ENCODE measurements around the gene PIGK.
"Not testable (repeated sequence)": the region's sequence is repeated elsewhere in the genome, so short reads cannot be mapped to it uniquely, and the experiment has no call there.

The PIGK gene

DNA sequence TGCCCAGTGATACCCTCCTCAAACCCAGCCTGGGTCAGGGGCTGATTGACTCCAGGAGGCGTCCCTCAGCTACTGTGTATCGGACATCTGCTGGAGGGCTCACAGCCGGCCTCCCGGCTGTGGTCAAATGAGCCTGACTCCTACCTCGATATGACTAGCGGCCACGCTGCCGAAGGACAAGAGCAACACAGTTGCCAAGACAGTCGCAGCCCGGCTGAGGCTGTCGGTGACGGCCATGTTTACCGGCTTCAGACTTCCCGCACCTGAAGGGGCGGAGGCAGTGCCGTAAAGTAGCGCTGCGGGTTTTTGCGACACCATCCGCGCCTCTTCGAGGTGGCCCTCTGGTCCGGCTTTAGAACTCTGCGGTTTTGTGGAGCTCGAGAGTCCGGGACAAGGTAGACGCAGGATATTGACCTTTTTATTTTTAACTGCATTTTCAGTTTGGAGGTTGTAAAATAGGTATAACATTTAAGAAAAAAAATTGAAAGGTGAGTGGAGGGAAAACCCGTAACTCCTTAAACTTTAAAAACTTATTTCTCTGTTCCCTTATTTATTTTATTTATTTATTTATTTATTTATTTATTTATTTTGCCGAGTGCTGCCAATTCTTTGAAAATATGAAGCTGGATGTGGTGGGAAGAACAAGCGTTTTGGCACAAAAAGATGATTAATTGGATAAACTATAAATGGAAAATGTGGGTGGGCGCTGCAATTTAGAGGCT is at the start of gene PIGK:
TSS of gene PIGK (minus strand) at position 265 of the 722 bp plus-strand sequence. CDS start at position 237, 28 bp downstream.
- DNase-seq, result peak; percentile 88 to 91

DNA sequence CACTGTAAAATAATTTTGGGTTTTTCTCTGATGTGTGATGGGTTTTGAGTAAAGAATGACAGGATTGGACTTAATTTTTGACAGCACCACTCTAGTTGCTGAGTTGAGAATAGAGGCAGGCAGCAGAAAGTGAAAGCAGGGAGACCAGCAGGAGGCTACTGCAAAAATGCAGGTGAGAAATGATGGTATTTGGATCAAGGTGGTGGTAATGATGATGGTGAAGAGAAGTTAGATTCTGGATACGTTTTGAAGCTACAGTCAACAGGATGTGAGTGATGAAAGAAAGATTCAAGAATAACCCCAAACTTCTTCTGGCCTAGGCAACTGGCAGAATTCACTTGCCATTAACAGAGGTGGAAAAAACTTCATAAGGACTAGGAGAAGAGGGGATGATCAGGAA is 47.8 kb upstream of the PIGK start:
- DNase-seq, result no peak

DNA sequence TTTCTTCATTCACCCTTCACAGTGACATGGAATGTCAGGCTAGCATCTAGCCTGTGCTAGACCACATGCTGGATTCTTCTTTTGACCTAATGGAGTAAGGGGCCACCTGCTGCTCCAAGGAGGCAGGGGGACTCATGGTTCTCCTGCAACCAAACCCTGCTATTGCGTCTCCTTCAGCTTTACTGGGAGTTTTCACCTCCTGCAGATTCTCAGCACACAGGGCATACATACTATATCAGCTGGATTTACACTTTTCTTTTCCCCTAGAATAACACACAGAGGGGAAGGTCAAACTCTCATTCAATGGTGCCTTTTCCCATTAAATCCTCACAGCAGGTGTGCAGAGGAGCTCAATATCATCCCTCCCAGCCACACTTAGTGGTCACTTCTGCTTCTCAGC is 46.0 kb upstream of the PIGK start:
- no peak for DNase-seq

DNA sequence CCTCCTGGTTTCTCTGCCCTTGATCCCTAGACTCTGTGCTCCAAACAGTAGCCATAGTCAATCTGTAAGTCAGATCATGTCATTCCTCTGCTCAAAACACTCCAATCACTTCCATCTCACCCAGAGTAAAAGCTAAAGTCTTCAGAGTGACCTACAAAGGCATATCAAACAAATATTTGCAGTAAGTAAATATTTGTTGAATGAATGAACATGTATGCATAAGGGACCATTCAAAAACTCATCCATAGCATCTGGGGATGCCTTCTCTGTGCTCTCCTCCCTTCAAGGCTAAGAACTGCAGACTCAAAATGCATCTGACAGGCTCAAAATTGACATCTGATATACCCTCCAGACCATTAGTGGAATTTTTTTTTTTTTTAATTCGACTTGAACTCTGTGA is 44.5 kb upstream of the PIGK start:
- DNase-seq, result no peak

DNA sequence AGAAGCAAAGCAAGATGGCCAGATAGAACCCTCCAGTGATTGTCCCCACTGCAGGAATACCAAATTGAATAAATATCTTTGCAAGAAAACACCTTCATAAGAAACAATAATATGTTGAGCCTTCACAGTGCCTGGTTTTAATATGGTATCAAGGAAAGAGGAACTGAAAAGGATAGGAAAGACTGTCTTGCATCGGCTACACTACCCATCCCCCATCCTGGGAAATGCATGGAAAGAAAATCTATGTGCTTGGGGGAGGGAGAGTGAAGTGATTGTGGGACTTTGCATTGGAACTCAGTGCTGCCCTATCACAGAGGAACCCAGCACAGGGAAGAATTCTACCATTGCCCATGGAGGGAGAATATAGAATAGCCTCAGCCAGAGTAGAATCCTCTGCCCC is 34.0 kb upstream of the PIGK start:
- no peak for DNase-seq

DNA sequence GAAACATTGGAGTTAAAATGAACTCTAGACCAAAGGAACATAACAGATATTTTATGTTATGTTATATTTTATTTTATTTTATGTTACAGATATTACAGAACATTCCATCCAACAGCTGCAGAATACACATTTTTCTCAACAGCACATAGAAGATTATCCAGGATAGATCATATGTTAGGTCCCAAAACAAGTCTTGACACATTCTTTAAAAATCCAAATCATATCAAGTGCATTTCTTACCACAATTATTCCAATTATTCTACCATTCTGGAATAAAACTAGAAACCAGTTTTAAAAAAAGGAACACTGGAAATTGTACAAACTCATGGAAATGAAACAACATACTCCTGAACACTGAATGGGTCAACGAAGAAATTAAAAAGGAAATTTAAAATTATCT is 30.9 kb upstream of the PIGK start:
- DNase-seq, result no peak

DNA sequence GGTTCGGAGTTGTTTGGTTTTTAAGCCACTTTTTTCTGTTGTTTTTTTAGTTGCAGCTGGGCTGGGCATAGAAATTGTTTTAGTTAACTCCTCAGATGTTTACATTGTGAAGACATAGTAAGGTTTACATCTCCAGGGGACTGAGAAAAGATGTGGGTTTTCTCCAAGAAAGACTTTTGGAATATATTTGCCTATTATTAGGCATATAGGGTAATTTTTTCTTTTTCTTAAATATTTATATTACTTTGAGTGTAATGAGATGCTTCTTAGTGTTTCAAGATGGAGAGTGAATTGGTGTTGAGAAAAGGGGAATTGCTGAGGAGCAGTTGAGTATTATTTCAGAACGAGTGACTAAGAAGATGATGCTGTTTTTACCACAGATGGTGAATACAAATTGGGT is 26.6 kb upstream of the PIGK start:
- no peak for DNase-seq

DNA sequence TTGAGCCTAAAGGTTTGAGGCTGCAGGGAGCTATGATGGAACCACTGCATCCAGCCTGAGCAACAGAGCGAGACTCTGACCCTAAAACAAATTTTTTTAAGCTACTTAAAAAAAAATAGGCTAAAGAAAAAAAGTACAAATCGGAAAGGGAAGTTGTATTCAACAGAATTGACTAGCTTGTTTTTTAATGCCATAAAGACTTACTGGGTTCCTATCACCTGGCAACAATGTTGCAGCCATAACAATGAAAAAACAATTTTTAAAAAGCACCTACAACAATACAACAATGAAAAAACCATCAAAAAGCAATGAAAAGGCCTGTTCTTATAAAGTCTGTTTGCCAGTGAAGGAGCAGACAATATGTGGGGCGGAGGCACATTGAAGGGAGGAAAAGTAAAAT is 20.1 kb upstream of the PIGK start:
- DNase-seq, result no peak

DNA sequence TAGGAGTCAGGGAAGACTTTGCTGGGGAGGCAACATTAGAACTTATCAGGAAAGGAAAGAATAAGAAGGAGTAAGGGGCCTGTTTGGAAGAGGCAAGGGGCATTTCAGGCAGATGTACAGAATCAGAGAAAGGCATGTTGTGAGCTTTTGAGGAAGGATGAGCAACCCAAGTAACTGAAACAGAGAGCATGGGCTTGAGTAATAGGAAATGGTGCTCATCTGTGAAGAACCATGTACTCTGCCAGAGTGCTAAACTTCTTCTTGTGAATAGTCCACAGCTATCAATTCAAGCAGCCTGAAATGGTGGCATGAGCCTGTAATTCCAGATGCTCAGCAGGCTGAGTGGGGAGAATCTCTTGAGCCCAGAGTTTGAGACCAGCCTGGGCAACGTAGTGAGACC is 19.2 kb upstream of the PIGK start:
- DNase-seq, result no peak

DNA sequence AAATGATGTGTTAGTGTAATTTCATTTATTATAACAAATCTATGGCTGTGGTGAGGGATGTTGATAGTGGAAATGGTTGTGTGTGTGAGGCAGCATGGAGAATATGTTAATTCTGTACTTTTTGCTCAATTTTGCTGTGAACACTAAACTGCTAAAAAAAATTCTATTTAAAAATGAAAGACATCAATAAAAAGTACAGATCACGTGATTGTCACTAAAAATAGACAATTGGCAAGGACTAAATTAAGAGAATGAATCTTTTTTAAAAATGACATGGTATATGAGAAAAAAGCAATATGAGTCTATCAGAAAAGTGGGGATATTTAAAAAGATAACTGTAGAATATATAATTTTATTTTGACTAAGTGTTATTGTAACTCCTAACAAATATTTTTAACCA is 15.7 kb upstream of the PIGK start:
- no peak for DNase-seq

DNA sequence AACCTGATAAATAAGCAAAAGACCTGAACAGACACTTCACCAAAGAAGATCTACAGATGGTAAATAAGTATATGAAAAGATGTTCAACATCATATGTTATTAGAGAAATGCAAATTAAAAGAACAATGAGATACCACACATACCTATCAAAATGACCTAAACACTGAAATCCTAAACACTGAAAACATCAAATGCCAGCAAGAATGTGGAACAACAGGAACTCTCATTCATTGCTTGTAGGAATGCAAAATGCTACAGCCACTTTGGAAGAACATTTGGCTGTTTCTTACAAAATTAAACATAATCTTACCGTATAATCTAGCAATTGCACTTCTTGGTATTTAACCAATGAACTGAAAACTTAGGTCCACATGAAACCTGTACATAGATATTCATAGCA is 14.9 kb upstream of the PIGK start:
- DNase-seq, result no peak

DNA sequence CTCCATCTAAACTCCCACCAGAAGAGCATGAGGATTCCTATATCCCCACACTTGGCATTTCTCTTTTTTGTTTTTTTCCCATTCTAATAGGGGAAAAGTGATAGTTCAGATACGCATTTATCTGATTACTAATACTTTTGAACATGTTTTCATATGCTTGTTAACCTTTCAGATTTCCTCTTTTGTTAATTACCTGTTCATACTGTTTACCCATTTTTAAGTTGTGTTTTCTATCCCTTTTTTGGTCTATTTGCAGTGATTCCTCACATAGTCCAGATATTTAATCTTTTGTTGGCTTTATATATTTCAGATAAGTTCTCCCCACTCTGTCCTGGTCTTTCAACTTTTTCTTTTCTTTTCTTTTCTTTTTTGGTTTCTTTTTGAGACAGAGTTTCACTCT is 13.6 kb upstream of the PIGK start:
- no peak for DNase-seq

DNA sequence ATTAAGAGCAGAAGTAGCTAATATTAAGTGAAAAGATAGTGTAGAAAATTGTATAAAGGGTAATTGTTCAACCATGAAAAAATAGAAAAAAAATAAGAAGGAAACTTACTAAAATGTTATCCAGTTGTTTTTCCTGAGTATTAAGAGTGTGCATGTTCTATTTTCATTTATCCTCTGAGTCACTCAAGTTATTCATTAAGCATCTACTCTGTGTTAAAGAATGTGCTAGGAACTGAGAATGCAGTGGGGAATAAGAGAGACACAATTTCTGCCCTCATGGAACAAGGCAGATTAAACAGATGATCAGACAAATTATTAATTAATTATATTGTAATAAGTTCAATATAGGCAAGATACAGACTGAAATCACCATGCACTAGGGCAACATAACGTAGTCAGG is 10.8 kb upstream of the PIGK start:
- DNase-seq, result no peak

DNA sequence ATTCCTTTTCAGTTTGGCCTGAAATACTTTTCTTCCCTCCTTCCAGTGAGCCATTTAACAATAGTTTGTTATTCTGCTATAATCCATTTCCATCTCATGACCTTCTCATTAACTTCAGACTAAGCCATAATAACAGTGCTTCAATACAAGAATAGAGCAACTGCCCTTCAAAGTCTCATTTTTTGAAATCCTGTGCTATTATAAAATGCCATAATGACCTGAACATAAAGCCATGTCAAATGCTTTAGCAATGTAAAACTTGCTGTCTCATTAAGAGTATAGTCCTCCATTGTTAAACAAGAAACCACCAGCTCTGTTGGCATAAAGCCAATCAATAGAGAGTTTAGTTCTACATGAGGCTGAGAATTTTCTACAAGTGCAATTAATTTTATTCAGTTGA is 9.6 kb upstream of the PIGK start:
- no peak for DNase-seq

DNA sequence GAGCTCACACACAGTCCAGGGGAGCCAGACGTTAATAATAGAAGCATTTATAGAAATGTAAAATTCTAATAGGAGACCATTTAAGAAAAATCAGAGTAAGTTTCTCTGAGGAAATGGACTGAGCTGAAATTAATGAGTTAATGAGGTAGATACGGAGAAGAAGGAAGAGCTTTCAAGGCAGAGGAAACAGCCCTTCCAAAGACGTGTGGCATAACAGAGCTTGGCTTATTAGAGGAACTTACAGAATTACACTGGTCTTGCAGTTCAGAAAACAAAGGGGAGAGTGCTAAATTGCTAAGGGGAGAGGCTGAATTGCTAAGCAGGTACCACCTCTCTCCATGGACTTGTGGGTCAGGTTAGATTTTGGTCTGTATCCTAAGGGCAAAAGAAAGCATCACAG is 8.2 kb upstream of the PIGK start:
- DNase-seq, result no peak

DNA sequence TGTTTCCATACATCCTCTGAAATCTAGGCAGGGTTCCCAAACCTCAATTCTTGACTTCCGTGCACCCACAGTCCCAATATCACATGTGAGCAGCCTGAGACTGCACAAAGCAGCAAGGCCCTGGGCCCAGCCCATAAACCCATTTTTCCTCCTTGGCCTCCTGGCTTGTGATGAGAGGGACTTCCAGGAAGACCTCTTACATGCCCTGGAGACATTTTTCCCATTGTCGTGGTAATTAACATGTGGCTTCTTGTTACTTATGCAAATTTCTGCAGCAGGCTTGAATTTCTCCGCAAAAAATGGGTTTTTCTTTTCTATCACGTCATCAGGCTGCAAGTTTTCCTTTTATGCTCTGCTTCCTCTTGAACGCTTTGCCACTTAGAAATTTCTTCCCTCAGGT is 3.3 kb upstream of the PIGK start:
- no peak for DNase-seq

DNA sequence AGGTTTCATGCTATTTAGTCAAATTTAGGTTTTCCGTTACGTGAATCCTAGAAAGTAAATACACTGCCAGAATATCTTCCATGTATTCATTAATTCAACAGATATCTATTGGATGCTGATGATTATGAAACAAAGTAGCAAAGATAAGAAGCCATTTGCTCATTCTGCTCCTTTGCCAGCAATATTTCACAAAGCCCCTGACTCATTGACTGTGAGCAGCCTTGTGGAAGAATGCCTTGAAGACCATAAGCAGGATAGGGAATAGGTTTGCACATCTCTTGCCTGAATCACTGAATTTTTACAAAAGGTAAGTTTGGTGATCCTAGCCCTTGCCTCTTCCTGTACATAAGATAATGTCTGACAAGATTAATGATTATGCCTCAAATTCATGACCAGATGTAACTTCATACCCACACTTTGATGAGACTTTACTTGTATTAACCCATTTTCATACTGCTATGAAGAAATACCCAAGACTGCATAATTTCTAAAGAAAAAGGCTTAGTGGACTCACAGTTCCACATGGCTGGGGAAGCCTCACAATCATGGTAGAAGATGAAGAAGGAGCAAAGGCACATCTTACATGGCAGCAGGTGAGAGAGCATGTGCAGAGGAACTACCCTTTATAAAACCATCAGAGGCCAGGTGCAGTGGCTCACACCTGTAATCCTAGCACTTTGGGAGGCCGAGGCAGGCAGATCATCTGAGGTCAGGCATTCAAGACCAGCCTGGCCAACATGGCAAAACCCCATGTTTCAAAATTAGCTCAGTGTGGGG is 1.6 kb upstream of the PIGK start:
- DNase-seq, result no peak

DNA sequence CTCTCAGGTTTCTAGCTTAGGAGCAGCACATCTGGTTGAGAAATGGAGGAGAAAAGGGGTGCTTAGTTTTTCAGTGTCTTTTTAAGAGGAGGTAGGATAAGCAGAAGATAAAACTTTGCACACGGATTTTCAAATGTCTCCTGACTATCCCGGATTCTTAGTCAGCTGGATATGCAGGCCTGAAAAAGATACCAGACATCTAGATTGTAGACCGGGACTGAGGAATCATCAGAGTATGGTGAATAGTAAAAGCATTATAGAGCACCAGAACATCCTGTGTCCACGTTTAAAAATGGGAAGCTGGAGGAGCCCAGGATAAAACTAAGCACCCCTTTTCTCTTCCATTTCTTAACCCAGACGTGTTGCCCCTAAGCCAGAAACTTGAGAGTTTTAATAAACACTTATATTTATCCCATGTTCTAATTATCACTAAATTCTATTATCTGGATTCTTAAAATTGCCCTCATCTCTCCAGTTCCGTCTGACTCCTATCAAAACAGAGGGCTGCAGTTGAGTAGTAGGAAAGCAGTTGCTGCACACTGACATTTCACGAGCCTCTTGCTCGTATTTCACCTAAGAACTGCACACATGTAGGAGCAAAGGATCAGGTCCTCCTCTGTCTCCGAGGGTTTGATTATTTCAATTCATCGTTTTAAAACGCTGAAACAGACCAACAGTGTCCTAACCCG is 609 bp downstream of the PIGK start:
- no peak for DNase-seq

DNA sequence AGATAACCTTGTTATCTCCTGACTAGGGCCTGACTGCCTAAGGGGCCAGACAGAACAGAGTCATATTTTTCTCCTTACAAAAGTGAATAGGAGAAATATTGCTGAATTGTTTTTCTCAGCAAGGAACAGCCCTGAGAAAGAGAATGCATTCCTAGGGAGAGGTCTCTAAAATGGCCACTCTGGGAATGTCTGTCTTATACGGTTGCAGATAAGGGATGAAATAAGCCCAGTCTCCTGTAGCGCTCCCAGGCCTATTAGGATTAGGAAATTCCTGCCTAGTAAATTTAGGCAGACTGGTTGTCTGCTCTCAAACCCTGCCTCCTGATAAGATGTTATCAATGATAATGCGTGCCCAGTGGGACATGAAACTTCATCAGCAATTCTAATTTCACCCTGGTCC is 15.2 kb downstream of the PIGK start:
- not testable (repeated sequence) for DNase-seq

DNA sequence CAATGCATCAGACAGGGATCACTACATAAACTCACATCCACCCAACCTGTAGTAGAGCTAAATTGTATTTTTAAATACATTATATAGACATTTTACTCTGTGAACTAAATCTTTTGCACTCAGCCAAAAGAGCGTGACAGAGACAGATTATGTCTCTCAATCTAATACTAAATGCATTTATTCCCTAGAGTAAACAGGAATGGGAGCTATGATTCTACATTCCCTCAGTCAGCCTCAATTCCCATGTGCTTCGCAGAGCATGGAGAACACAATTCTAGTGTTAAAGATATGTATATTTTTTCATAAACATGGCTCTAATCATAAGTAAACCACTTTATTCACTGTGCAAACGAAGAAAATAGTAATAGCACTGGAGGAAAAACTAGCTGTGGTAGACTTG is 16.5 kb downstream of the PIGK start:
- DNase-seq, result no peak

DNA sequence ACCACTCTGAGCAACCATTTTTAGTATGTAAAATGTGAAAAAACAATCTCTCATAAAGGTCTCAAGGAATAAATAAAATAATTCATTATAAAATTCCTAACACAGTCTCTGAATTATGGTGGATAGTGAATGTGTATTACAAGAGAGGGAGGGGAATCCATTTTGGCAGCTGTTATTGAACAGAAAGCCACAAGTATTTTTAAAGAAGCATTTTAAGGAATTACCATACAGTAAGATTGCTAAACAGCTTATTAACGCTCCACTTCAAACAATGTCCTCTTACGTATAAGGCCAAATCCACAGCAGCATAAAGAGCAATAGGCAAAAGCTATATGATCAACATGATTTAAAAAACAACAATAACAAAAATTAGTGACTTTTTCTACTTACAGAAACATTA is 18.4 kb downstream of the PIGK start:
- no peak for DNase-seq

DNA sequence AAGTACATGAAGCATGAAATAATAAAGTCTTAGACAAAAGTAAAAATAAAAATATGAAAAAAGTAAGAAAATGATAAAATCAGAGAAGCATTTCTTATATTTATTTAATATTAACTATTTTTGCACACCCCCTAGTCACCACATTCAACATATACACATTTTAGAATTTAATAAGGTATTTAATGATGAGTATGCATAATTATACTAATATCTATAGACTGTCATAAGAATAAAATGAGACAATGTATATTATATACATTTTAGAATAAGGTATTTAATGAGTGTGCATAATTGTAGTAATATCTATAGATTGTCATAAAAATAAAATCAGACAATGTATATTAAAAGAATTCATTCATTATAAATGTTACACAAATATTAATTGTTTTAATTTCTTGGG is 18.9 kb downstream of the PIGK start:
- DNase-seq, result no peak

DNA sequence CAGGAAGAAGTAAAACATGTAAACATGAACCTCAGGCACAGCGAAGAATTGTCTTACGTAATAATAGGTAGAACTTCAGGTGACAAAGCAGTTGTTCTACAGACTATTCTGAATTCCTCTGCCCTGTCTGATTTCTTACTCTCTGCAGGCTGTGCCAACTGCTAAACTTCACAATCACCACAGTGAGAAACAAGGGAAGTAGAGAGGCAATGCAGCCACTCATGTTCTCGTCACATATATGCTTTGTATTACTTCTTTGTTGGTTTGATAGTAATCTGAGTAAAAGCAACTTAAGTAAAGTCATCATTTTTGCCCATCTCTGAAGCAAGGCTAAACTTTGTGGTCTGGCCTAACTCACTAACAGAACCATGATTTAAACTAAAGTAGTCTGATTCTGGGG is 21.9 kb downstream of the PIGK start:
- no peak for DNase-seq

DNA sequence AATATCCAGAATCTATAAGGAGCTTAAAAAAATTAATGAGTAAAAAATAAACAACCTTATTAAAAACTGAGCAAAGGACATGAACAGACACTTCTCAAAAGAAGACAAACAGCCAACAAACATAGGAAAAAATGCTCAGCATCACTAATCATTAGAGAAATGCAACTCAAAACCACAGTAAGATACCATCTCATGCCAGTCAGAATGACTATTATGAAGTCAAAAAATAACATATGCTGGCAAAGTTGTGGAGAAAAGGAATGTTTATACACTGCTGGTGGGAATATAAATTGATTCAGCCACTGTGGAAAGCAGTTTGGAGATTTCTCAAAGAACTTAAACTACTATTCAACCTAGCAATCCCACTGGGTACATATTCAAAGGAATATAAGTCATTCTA is 25.3 kb downstream of the PIGK start:
- DNase-seq, result no peak
